Heart right ventricle (tissue), 16 donors: Measurements from ENCODE around the gene ACSS1. TPM values are rescaled to one million over a fixed set of nuclear protein-coding genes. Genes with fewer than 3 reads are reported as not detected.

Experiments used
- ATAC-seq, 8 donors: fragments of 200-7000 bp; cut with Tn5 transposase; one replicate each; pipeline ENCODE4 v1.9.1; 2020; ENCODE audit warnings: mild to moderate bottlenecking in 8 of 8, moderate library complexity in 8 of 8, moderate number of reproducible peaks in 1 of 8
- DNase-seq, 2 donors: peaks; one replicate each; pipeline ENCODE4 v3.0.0-alpha.2; 2020
- H3K27ac ChIP-seq, 10 donors: fragments of 200-600 bp; sonication (generic) in 2 of 10; one replicate each; pipeline versions ENCODE4 v1.5.0 to v1.8.0; 2020 to 2022; ENCODE audit warnings: mild to moderate bottlenecking in 3 of 10
- H3K27me3 ChIP-seq, 7 donors: fragments of 200-600 bp; one replicate each; pipeline ENCODE4 v1.8.0; 2021 to 2022; ENCODE audit warnings: mild to moderate bottlenecking in 2 of 7
- H3K36me3 ChIP-seq, 9 donors: fragments of 200-600 bp; sonication (generic) in 1 of 9; one replicate each; pipeline versions ENCODE4 v1.5.0 to v1.8.0; 2020 to 2022; ENCODE audit warnings: mild to moderate bottlenecking in 2 of 9
- H3K4me1 ChIP-seq, 9 donors: fragments of 200-600 bp; sonication (generic) in 1 of 9; one replicate each; pipeline versions ENCODE4 v1.5.0 to v1.8.0; 2020 to 2022; ENCODE audit warnings: mild to moderate bottlenecking in 4 of 9
- H3K4me3 ChIP-seq, 10 donors: fragments of 200-600 bp; sonication (generic) in 2 of 10; one replicate each; pipeline versions ENCODE4 v1.5.0 to v1.8.0; 2020 to 2022; ENCODE audit warnings: mild to moderate bottlenecking in 7 of 10, moderate library complexity in 2 of 10
- H3K9me3 ChIP-seq, 11 donors: fragments of 200-600 bp in 10 of 11; sonication (generic) in 2 of 11; one replicate each; pipeline versions ENCODE4 v1.5.0 to v1.8.0; 2013 to 2022; ENCODE audit warnings: mild to moderate bottlenecking in 2 of 11, control low read depth in 1 of 11, moderate library complexity in 1 of 11
- CTCF ChIP-seq, 9 donors: fragments of 200-600 bp; sonication (generic) in 2 of 9; IDR thresholded peaks; one replicate each; pipeline versions ENCODE4 v1.5.0 to v1.8.0; 2021 to 2022; ENCODE audit warnings: antibody characterized with exemption in 9 of 9, mild to moderate bottlenecking in 5 of 9, moderate library complexity in 1 of 9
- WGBS, 2 donors: extraction: QIAGEN DNeasy Blood & Tissue Kit; methylation state at CpG; one replicate each; pipeline ENCODE4 v1.1.7; 2013; ENCODE audit warnings: inconsistent platforms in 1 of 2; 5-methylcytosine and 5-hydroxymethylcytosine counted together
- intact Hi-C, 10 donors: fragments of 100-400 bp; cut with DNase I; formaldehyde crosslinking; loops; one replicate each; pipeline versions ENCODE4 v1.11.1 to v1.14.2; 2022
- polyA plus RNA-seq, 2 donors: library from polyadenylated mRNA; stranded (reverse); fragments of 200-250 nt; gene quantifications; one replicate each; pipeline ENCODE4 v1.2.3, GENCODE V29; 2013
- total RNA-seq, 10 donors: library from RNA; stranded (reverse); fragmentation: NEBNext Ultra II Directional in 3 of 10; extraction: Animal tissue kit (Norgen Biotek cat#: 25700) in 3 of 10; gene quantifications; one replicate each; pipeline versions ENCODE4 v1.2.1 to v1.2.4, GENCODE V29; 2021 to 2023
- donor health status: Arrhythmogenic right ventricular cardiomyopathy.
- donor health status: ischemic (EF 13 %, LVEDD 7.1; RV severe dilation, severe dysfunction).
- donor health status: healthy with polysubstance abuse.
- donor health status: DM: no; HTN: yes; CAD: no.
- donor health status: DM: no; HTN: no; CAD: no.
- donor health status: ischemic (EF 25% LVEDD 6.9; RV normal size, moderate dysfunction).
- donor health status: ischemic (EF 25% LVEDD 5.7; RV mildly dilated, moderate dysfunction).
- donor health status: healthy.
- donor health status: DM: yes; HTN: yes; CAD: no.
- donor health status: Ischemic cardiomyopathy.
- donor health status: ischemic (EF 35%, LVEDD 5.7; RV mildly dilated, moderate dysfunction).
- donor health status: nonischemic (EF 11% LVEDD 7.7; RV severe dilation, severe dysfunction).
- donor health status: DM: yes; HTN: yes; CAD: no.
- donor health status: PGD.
- donor health status: ischemic (EF 29% LVEDD 5.4; RV normal size, mild dysfunction).
- donor health status: nonischemic (EF 23%, LVEDD 6.1; RV moderate dilation, normal function).

Gene ACSS1
- total and polyA plus RNA-seq, 12 donors = 29.7 to 114 (median 84.9) TPM

GRCh38 chr20:25007491-25008305 lies 50.2 kb downstream of the ACSS1 start:
- no peak for TF ChIP-seq CTCF (IDR thresholded peaks at IDR 0.05)
- DNase-seq (peak in 1 of 2 donors; percentile 1), ATAC-seq (no peak)
- peaks cover 0 to 64% (median 18%) of the 10 kb centered on the region in 9 donors for H3K4me1 ChIP-seq
- no peaks in the 10 kb centered on the region for H3K27me3 ChIP-seq
- peaks cover 0 to 93% (median 49%) of the 10 kb centered on the region in 9 donors for H3K36me3 ChIP-seq
- intact Hi-C loops = no loop called here
- no peak overlapping the region for H3K4me3 ChIP-seq
- peaks cover 0 to 2% (median 0%) of the 10 kb centered on the region in 11 donors for H3K9me3 ChIP-seq
- WGBS, 2 donors = 92 to 94% methylated on average over 22 of the region's 22 CpGs
- H3K27ac ChIP-seq = peak overlapping the region in 3 of 10 donors; percentile 4 to 23 (median 10)

- WGBS, 2 donors = 67 to 75% methylated on average over 12 of the region's 12 CpGs
- no peak overlapping the region for H3K4me3 ChIP-seq
- peaks cover 0 to 53% (median 18%) of the 10 kb centered on the region in 9 donors for H3K4me1 ChIP-seq
- no peaks in the 10 kb centered on the region for H3K27me3 ChIP-seq
- peak overlapping the region in 9 of 10 donors; percentile 4 to 55 (median 19) for H3K27ac ChIP-seq
- ATAC-seq (peak in 1 of 8 donors; percentile 28), DNase-seq (peak in 1 of 2 donors; percentile 2)
- H3K9me3 ChIP-seq = peaks cover 0 to 4% (median 0%) of the 10 kb centered on the region in 11 donors
- TF ChIP-seq CTCF (IDR thresholded peaks at IDR 0.05) = no peak
- intact Hi-C loops = no loop called here
- peaks cover 0 to 86% (median 38%) of the 10 kb centered on the region in 9 donors for H3K36me3 ChIP-seq
These were observed 51.3 kb downstream of the ACSS1 start for GRCh38 chr20:25006431-25007167.

- intact Hi-C loops = no loop called here
- DNase-seq (peak in 1 of 2 donors; percentile 3), ATAC-seq (peak in 5 of 8 donors; percentile 23 to 36 (median 25))
- H3K27ac ChIP-seq = peak overlapping the region in 6 of 10 donors; percentile 12 to 55 (median 46)
- H3K27me3 ChIP-seq = no peaks in the 10 kb centered on the region
- no peak overlapping the region for H3K4me3 ChIP-seq
- H3K9me3 ChIP-seq = peaks cover 0 to 4% (median 0%) of the 10 kb centered on the region in 11 donors
- peaks cover 0 to 77% (median 31%) of the 10 kb centered on the region in 9 donors for H3K36me3 ChIP-seq
- H3K4me1 ChIP-seq = peaks cover 0 to 54% (median 20%) of the 10 kb centered on the region in 9 donors
- WGBS, 2 donors = 86 to 89% methylated on average over 8 of the region's 8 CpGs
- TF ChIP-seq CTCF (IDR thresholded peaks at IDR 0.05) = no peak
These were observed 52.3 kb downstream of the ACSS1 start for GRCh38 chr20:25005661-25006060.

GRCh38 chr20:25005220-25005619 lies 52.7 kb downstream of the ACSS1 start:
- peak overlapping the region in 5 of 10 donors; percentile 2 to 55 (median 51) for H3K27ac ChIP-seq
- WGBS, 2 donors = 47 to 54% methylated on average over 2 of the region's 2 CpGs
- peak in 6 of 8 donors; percentile 41 to 75 (median 62) for ATAC-seq

More at GRCh38 chr20:25005220-25005619, 52.7 kb downstream of the ACSS1 start:
- H3K36me3 ChIP-seq = peaks cover 0 to 73% (median 31%) of the 10 kb centered on the region in 9 donors
- intact Hi-C loops = no loop called here
- H3K4me1 ChIP-seq = peaks cover 0 to 55% (median 25%) of the 10 kb centered on the region in 9 donors
- H3K4me3 ChIP-seq = no peak overlapping the region
- peak in 1 of 2 donors; percentile 34 for DNase-seq
- H3K9me3 ChIP-seq = peaks cover 0 to 4% (median 0%) of the 10 kb centered on the region in 11 donors
- TF ChIP-seq CTCF (IDR thresholded peaks at IDR 0.05) = no peak
- no peaks in the 10 kb centered on the region for H3K27me3 ChIP-seq
